ENCODE data around the gene ATP6V1C2. TPM values are rescaled to one million over a fixed set of nuclear protein-coding genes. Genes with fewer than 3 reads are reported as not detected.
A peak's percentile ranks its signal among the peaks of the same experiment; 100 is the strongest.

The ATP6V1C2 gene
- polyA plus RNA-seq, 3 donors = 0.03 TPM; not detected in 2

GRCh38 chr2:10792001-10792634, 70.7 kb downstream of the ATP6V1C2 start:
- H3K36me3 ChIP-seq (replicated peaks in 1 of 2; ENCODE audit: control insufficient read depth in 1 of 2, insufficient read depth in 2 of 2, low read length in 2 of 2) = peaks cover 87 to 99% of the 10 kb centered on the region in 2 donors
- H3K27me3 ChIP-seq (ENCODE audit: control insufficient read depth in 2 of 2, insufficient read depth in 2 of 2, low read length in 2 of 2) = no peaks in the 10 kb centered on the region
- no peak for TF ChIP-seq CTCF (IDR thresholded peaks at IDR 0.05)
- H3K9me3 ChIP-seq (replicated peaks in 1 of 2; ENCODE audit: control insufficient read depth in 1 of 2, insufficient read depth in 1 of 2, low read length in 2 of 2) = no peaks in the 10 kb centered on the region
- no peak overlapping the region for H2AFZ ChIP-seq (ENCODE audit: insufficient read depth, low read depth, low read length, poor library complexity, severe bottlenecking)
- Mint-ChIP-seq H3K27me3 (ENCODE audit: low read depth in 3 of 3) (no peaks in the 10 kb centered on the region), H3K4me3 (no peak overlapping the region), H3K27ac (peak overlapping the region in 1 of 7 donors; percentile 3), H3K9me3 (peaks cover 0 to 2% (median 0%) of the 10 kb centered on the region in 7 donors), H3K4me1 (no peaks in the 10 kb centered on the region), H3K36me3 (peaks cover 92 to 100% of the 10 kb centered on the region in 2 donors)
- intact Hi-C loops (cut with micrococcal nuclease) = no loop called here
- peaks cover 11% of the 10 kb centered on the region for H4K20me1 ChIP-seq (ENCODE audit: insufficient read depth, low read length)
- no peak for DNase-seq
- no peak overlapping the region for H3K27ac ChIP-seq (ENCODE audit: low read depth in 1 of 2, low read length in 2 of 2)
- H3K4me1 ChIP-seq (ENCODE audit: control insufficient read depth in 1 of 2, insufficient read depth in 2 of 2, low read length in 2 of 2) = no peaks in the 10 kb centered on the region
- no CpG with 5 or more reads among the region's 2 CpGs for WGBS (ENCODE audit: insufficient coverage)
- no peak overlapping the region for H3K4me3 ChIP-seq (replicated peaks in 1 of 3; ENCODE audit: low read depth in 2 of 3, low read length in 3 of 3)
- H3K9ac ChIP-seq (ENCODE audit: insufficient read depth, low read length, poor library complexity, severe bottlenecking) = no peak overlapping the region
- H3K79me2 ChIP-seq (ENCODE audit: insufficient read depth, low read length) = peaks cover 13% of the 10 kb centered on the region
- H3K4me2 ChIP-seq (replicated peaks; ENCODE audit: extremely low read depth, low read length, poor library complexity, severe bottlenecking) = no peak overlapping the region

- no peak for DNase-seq
- peaks cover 86 to 99% of the 10 kb centered on the region in 2 donors for H3K36me3 ChIP-seq (replicated peaks in 1 of 2; ENCODE audit: control insufficient read depth in 1 of 2, insufficient read depth in 2 of 2, low read length in 2 of 2)
- 96% methylated on average over 11 of the region's 17 CpGs for WGBS (ENCODE audit: insufficient coverage)
- Mint-ChIP-seq H3K36me3 (peaks cover 90 to 100% of the 10 kb centered on the region in 2 donors), H3K4me1 (no peaks in the 10 kb centered on the region), H3K9me3 (peaks cover 0 to 2% (median 0%) of the 10 kb centered on the region in 7 donors), H3K27ac (peak overlapping the region in 1 of 7 donors; percentile 24), H3K27me3 (ENCODE audit: low read depth in 3 of 3) (no peaks in the 10 kb centered on the region), H3K4me3 (no peak overlapping the region)
- H3K4me2 ChIP-seq (replicated peaks; ENCODE audit: extremely low read depth, low read length, poor library complexity, severe bottlenecking) = no peak overlapping the region
- H3K9me3 ChIP-seq (replicated peaks in 1 of 2; ENCODE audit: control insufficient read depth in 1 of 2, insufficient read depth in 1 of 2, low read length in 2 of 2) = no peaks in the 10 kb centered on the region
- H3K9ac ChIP-seq (ENCODE audit: insufficient read depth, low read length, poor library complexity, severe bottlenecking) = no peak overlapping the region
- H3K79me2 ChIP-seq (ENCODE audit: insufficient read depth, low read length) = peaks cover 18% of the 10 kb centered on the region
- no peaks in the 10 kb centered on the region for H3K4me1 ChIP-seq (ENCODE audit: control insufficient read depth in 1 of 2, insufficient read depth in 2 of 2, low read length in 2 of 2)
- peaks cover 15% of the 10 kb centered on the region for H4K20me1 ChIP-seq (ENCODE audit: insufficient read depth, low read length)
- H3K27me3 ChIP-seq (ENCODE audit: control insufficient read depth in 2 of 2, insufficient read depth in 2 of 2, low read length in 2 of 2) = no peaks in the 10 kb centered on the region
- no peak overlapping the region for H3K27ac ChIP-seq (ENCODE audit: low read depth in 1 of 2, low read length in 2 of 2)
- H2AFZ ChIP-seq (ENCODE audit: insufficient read depth, low read depth, low read length, poor library complexity, severe bottlenecking) = no peak overlapping the region
- intact Hi-C loops (cut with micrococcal nuclease) = no loop called here
- H3K4me3 ChIP-seq (replicated peaks in 1 of 3; ENCODE audit: low read depth in 2 of 3, low read length in 3 of 3) = no peak overlapping the region
- no peak for TF ChIP-seq CTCF (IDR thresholded peaks at IDR 0.05)
Observed at GRCh38 chr2:10792660-10793400, 71.4 kb downstream of the ATP6V1C2 start.

Measured in CD14-positive monocyte (primary cell).